ENCODE data around the gene SIGLEC12.
"Not testable (repeated sequence)": the region's sequence is repeated elsewhere in the genome, so short reads cannot be mapped to it uniquely, and the experiment has no call there.

Gene SIGLEC12

DNA sequence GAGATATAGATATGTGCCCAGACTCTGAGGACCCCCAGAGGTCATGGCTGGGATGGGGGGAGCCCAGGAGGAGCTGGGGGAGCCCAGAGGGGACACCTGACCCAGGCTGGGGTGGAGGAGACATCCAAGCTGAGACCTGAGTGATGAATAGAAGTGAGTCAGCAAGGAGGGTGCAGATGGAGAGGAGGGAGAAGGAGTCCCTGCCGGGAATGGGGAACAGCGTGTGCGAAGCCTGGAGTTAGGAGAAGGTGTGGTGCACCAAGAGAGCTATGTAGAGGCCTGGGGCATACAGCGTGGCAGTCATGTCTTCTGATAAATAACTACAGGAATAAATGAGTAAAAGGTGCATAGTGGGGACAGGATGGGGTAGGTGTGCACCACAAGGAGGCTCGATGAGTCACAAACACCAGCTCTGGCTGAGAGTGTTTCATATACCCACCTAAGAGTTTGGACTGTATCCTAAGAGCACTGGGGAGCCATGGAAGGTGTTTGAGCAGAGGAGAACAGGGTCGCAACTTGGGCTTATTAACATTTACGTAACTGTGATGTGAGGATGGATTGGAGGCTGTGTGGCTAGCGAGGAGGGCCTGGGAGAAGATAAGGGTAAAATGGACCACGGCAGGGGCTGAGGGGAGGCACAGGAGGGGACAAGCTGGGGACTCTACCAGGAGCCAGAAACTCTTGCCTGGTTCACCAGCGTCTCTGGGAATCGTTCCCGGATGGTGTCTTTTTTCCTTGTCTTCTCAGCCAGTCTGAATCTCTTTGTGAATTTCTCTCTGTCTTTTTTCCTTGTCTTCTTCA lies 21.9 kb downstream of the SIGLEC12 start:
- DNase-seq: no peak

DNA sequence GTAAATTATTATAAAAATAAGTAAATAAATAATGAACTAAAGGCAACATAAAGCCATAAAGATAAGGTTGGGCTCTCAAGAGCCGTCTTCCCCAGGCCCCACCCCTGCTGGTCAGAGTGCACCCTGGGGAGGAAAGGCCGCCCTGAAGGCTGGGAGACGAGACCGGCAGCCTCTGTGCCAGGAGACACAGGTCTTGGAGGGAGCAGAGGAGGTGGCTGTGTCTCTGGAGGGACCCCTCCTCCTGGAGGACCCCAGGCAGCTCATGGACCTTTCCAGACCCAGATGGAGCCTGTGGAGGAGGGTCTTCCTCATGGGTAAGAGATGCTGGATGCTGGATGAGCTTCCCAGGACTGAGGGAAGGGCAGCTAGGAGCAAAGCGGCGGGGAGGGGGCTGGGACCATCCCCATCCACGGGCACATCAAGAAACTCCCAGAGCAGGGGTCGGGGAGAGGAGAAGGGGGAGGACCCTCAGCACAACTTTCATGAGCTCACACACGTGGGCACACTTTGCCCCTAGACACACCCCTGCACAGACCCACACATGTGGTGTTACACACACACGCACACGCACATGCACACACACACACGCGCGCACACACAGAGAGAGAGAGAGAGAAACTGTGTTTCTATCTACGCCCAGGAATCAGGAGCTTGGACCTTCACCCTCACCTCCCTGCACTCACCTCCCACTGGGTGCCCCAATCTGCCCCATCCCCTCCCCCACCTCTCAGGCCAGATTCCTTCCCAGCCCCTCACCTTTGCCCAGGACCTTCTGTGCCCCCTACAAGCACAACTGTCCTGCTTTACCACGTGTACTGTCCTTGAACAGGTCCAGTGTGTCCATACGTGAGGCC lies 23.0 kb downstream of the SIGLEC12 start, which contains the start of gene CEACAM18:
Gene CEACAM18 (plus strand): TSS at position 159 of the 854 bp plus-strand sequence.
- DNase-seq: no peak

DNA sequence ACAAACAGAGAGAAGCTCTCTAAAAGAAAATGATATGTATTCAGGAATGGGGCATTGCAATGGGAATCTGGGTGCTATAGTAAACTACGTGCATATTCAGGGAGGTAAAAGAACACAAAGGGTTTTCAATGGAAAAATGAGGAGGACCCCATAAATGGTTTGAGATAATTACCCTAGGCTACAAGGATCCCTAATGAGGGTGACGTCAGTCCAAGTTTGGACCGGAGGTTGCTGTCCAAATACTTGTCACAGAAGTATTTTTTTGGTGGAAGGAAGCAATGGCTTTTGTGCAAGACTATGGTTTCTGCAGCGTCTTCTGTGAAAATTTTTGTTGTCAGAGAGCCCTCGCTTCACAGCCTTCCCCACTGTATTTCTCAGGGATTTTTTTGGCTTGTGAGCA lies 24.3 kb downstream of the SIGLEC12 start:
- no peak for DNase-seq

DNA sequence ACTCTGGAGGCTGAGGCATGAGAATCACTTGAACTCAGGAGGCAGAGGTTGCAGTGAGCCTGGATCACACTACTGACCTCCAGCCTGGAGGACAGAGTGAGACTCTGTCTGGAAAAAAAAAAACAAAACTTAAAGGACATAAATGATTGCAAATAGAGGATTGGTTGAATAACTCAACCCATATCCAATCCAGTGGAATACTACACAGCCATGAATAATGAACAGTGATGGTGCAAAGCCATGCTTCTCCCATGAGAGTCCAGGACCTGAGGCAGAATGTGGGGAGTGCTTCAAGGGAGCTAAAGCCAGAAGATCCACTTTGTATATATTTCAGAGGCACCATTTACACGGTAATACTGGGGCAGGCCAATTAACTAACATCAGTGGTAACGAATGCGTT lies 25.4 kb downstream of the SIGLEC12 start:
- no peak for DNase-seq

DNA sequence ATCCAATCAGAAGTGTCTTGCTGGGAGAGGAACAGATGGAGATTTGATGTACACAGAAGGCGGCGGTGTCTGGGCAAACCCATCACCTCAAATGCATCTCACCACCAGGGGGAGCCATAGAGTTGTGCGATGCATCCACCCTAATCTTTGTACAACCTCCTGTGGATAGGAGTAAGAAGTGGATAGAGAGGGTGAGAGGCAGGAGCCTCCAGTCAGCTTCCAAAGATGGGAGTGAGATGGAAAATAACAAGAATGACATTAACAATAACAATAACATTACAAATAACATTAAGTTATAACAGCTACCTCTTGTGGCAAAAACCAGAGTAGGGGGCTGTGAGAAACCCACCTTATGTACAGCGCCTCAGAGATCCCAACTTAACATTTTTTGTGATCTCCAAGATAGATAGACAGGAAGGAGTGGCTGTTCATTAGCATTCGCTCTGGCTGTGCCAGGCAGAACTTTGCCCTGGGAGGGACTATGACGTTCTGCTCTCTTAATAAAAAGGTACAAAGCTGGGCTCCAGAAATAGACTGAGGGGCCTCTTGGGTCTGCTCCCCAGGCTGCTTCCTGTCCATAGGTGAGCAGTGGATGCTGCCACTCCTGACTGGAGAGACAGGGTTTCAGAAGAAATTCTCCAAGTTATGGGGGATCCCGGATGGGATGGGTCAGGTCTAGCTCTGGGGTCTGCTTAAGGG lies 28.4 kb downstream of the SIGLEC12 start:
- no peak for DNase-seq

DNA sequence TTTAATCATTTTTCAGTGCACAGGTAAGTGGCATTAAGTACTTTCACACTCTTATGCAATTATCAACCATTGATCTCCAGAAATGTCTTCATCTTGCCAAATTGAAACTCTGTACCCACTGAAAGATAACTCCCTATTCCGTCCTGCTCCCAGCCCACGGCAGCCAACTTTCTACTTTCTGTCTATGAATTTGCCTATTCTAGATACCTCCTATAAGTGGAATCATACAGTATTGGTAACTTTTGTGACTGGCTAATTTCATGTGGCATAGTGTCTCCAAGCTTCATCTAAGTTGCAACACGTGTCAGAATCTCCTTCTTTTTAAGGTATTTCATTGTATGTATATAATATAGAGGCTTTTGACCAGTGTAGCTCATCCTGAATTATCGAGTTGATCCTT lies 29.0 kb downstream of the SIGLEC12 start:
- no peak for DNase-seq

DNA sequence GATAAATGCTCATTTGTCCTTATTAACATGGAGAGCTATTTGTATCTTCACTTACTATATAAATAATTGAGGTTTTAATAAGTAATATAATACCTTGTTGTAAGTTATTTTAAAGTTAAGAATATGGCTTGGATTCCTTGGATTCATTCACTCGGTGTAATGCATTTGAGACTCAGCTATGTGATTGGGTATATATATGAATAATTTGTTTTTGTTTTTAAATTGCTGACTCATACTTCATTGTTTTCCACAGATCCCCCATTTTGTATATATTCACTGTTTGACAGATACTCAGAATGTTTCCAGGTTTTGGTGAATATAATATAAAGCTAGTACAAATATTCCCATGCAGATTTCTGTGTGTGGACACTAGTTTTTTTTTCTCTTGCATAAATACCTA lies 30.1 kb downstream of the SIGLEC12 start:
- DNase-seq: no peak

DNA sequence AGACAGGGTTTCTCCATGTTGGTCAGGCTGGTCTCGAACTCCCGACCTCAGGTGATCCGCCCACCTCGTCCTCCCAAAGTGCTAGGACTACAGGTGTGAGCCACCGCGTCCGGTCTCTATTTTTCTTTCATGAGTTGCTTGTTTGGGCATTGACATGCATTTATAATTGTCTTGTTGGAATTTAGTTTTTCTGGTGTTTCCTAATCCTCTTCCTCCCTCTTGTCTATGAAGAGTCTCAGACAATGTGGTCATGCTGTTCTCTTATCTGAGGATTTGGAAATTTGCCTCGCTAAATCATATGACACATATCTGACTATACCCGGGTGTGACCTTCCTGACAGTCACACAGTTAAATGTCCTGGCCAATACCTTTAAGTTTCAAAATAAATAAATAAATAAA lies 30.6 kb downstream of the SIGLEC12 start:
- DNase-seq: no peak

DNA sequence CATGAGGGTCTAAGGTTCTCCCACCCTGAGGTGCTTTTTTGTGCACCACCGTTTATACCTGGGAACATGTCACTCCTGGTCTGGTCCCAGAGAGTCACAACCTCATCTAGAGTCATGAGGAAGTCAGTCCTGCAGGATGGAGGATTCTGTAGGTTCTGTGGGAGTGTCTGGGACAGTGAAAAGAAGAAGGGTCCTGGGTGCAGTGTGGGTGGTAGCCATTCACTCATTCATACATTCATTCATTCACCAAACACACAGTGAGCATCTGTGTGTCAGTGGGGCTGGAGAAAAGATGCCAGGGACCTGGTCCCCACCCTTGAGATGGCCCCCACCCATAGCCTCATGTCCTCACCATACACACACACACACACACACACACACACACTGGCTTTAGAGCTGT lies 32.0 kb downstream of the SIGLEC12 start:
- DNase-seq: no peak

DNA sequence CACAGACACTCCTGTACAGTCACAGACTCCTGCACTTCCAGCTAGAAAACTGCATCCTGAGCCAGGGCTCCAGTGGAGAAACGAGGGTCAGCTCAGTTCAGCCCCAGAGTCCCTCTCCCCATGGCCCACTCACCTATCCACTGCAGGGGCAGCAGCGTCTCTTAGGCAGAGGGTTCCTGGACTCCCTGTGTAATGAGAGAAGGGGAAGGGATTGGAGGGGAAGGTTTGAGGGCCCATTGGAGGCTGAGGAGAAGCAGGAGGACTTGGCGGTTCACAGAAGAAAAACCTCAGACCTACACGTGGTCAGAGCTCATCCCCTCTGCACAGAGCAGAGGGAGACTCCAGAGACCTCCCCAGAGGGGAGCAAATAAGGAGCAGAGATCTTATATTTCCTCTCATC lies 32.4 kb downstream of the SIGLEC12 start:
- no peak for DNase-seq

DNA sequence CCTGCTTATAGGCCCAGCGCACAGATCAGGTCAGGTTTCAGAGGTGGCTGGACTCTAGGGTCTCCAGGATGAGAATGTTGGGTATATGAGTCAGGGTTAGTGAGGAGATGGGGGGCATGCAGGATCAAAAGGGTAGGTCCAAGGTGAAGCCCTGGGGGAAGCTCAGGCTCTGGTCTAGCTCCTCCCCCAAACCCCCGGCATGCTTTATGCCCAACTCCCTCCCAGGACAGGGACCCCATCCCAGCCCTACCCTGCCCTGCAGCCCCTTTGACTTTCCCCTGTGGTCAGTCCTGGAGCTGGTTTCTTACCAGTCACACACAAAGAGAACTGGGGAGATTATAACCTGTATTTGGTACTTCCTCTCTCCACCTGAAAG lies 33.1 kb downstream of the SIGLEC12 start:
- DNase-seq: no peak

DNA sequence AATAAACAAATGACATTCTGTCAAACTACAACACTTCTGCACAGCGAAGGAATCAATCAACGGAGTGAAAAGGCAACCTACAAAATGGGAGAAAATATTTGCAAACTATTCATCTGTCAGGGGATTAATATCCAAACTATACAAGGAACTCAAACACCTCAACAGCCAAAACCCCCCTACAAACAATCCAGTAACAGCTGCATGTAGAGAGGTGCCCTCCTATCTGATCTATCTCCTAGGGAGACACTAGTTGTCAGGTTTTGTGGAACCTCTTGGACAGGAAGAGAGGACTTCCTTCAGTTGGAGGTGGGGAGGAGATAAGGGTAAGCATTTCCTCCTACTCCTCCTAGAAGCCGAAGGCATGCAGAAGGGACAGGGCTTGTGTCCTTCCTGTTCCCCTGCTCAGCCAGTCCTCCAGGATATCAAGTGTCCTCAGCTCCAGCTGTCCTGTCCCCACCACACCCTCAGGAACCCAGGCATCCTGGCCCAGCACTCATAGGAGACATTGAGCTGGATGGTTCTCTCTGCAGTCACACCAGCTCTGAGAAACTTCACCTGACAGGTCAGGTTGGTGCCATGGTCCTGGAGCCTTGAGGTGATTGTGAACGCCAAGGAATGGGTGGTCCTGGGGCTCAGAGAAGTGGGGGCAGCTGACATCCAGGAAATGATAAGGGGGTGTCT lies 33.6 kb downstream of the SIGLEC12 start:
- DNase-seq: no peak

DNA sequence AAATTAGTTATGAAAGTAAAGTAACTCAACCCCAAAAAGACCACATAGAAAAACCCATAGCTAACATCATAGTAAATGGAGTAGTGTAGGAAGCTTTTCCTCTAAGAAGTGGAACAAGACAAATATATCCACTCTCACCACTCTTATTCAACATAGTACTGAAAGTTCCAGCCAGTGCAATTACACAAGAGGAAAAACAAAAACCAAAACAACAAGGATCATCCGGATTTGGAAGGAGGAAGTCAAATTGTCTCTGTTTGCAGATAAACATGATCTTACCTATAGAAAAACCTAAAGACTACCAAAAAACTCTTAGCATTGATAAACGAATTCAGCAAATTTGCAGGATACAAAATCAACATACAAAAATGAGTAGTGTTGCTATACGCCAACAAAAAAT lies 34.9 kb downstream of the SIGLEC12 start:
- no peak for DNase-seq

DNA sequence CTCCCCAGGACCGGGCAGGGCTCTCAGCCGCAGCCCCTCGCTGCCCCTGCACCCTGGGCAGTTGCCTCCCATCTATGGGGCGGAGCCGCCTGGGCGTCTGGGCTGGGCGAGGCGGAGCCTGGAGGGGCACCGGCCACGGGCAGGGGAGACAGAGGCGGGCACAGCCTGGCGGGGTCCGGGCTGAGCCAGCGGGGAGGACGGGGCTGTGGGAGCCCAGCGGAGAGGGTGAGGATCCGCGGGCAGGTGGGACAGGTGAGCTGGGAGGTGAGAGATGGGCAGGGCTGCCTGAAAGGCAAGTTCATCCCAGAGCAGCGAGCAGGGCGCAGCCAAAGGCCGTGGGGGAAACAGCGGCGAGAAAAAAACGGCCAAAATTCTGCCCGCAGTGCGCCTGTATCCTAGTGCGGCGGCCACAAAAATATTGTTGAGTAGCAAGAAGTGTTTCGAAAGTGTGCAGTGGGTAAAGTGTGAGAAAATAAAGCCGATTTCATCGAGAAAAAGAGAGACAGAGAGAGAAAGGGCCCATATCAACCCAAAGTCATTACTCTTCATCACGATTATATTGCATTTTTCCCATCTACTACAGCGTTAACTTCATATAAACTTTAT lies 37.5 kb downstream of the SIGLEC12 start:
- DNase-seq: not testable (repeated sequence)

DNA sequence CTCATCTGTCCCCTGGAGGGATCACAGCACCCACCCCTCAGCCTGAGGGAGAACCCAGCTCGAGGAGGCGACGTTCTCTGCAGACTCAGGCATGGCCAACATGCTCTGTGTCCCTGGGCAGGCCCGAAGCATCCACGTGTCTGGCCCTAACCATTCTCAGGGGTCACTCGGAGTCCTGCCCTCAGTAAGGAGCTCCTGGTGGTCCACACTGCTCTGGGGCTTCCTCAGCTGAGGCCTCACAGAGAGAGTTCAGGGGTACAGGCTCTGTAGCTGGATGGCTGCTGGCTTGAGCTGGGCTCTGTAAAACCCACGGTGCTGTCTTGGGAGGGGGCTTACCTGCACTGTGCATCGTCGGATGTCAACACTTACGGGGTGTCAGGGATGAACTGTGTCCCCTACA lies 38.9 kb downstream of the SIGLEC12 start:
- no peak for DNase-seq

DNA sequence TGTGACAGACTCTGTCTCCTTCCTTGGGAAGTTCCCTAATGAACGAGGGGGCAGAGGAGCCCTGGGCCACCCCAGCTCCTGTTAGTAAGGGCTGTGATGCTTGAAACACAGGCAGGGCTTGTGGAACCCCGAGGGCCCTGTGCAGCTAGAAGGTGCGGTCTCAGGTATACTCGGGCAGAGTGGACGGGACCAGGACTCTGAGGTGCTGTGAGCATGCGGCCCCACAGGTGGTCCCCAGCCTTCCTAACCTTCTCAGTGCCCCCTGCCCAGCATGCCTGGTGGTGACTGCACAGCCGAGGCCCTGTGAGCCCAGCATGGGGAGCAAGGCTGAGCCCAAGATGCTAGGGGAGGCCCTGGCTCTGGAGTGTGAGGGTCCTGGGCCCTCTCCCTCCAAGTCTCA lies 39.3 kb downstream of the SIGLEC12 start:
- DNase-seq: no peak

DNA sequence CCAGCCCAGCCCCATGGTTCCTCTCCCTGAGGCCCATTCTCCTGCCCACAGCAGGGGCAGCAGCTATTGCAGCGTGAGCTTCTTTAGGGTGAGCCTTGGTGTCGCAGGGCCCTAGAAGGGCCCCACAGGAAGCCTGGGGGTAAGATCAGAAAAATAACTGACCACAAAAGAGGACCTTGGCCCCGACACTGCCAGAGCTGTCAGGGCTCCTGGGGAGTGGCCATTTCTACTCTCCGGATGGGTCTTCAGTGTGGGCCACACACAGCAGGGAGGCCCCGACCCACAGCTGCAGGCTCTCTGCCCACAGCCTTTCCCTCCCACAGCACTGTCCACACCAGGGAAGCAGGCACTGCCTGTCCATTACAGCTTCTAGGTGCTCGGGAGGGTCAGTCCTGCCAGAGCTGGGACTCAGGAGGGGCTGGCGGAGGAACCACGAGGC lies 39.9 kb downstream of the SIGLEC12 start:
- no peak for DNase-seq

DNA sequence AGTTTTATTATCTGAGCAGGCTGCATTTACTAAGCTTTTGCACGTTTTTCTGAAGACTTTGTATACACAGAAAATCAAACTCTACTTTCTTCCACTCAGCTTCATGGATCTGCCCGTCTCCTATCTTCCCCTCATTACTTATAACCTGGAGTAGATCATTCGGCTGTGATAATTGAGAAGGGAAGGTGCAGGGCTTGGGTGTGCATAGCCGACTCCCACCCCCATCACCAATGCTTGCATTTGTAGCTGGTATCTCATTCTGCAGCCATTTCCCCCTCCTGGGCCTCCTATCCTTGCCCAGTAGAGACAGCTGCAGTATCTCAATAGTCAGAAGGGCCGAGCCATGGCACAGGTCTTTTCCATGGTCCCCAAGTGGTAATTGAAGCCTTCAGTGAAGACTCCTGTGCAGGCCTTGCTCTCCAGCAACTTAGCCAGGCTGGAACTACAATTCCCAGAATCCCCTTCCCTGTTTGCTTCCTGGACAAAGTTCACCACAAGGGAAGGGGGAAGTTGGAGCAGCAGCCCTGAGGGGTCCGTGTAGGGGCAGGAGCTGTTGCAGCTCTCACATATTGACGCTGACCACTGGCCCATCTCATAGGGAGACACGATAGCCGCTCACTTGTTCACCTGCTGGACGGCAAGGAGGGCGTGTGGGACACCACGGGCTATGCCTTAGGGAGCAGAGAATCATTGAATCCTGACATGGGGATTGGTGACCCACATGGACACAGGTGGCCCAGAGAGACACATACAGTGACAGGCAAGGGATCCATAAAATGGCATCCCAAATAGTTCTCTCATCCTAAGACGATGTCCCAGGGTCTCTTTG lies 41.2 kb downstream of the SIGLEC12 start:
- DNase-seq: no peak

DNA sequence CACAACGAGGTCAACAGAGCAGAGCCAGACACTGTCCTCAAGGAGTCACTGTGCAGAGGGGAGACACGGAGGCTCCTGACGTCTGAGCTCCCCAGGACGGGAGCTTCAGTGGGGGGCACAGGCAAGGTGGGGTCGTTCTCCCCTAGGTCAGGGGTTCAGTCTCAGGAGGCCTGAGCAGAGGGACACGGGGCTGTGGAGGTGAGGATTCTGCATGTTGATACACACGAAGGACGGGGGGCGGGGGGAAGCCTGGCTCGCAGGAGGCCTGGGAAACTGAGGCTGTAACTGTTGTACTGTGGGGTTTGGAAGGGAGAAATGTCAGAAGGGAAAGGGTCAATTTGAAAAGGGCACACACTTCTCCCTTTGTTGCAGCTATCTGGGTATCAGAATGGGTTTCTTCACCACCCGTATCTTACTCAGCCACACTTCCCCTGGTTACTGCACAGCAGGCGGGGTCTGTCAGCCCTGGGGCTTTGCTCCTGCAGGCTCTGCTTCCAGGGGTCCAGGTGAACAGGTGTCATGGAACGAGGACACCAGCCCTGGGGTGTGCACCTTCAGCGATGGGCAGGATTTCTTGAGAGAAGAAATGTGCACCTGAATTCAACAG lies 42.6 kb downstream of the SIGLEC12 start:
- DNase-seq: no peak

DNA sequence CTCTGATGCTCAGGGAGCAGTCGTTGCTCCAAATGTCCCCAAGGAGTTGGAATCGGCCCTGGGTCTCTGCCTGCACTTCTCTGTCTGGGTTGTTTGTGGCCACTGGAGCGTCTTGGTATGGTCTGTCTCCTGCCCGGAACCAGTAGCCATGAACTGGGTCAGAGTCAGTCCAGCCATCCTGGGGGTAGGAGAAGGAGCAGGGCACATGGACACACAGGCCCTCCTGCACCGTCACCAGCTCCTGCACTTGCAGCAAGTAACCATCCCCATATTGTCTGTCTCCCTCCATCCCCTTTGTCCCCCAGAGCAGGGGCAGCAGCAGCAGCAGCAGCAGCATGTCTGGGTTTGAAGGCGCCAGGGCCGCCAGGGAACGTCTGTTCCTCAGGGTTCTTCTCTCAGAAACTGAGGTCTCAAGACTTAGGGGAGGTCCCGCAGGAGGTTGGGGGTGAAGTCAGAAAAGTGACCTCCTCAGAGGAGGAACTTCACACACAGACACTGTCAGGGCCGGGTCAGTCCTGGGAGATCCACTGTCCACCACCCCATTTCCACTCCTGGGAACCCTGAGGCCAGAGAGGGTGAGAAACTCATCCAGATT lies 43.5 kb downstream of the SIGLEC12 start, which contains the start of gene SIGLEC8:
Gene SIGLEC8 (minus strand): TSS at position 404 of the 595 bp plus-strand sequence. CDS start 67 bp downstream, at position 337.
- no peak for DNase-seq
